Fibroblast of villous mesenchyme (primary cell): ENCODE results near the gene ANLN. TPM values are rescaled to one million over a fixed set of nuclear protein-coding genes. Genes with fewer than 3 reads are reported as not detected.
"Not testable (repeated sequence)": the region's sequence is repeated elsewhere in the genome, so short reads cannot be mapped to it uniquely, and the experiment has no call there.

Experiments used
- DNase-seq: peaks from one replicate; pipeline ENCODE4 v3.0.0-alpha.2; 2010; ENCODE audit warnings: low read depth
- H3K4me3 ChIP-seq: 2 replicates; pipeline ENCODE4 v1.5.1; 2011; ENCODE audit warnings: low read depth, mild to moderate bottlenecking, low read length
- total RNA-seq: library from RNA; depleted of rRNA; stranded (reverse); fragments of >200 nt; gene quantifications from 2 replicates; pipeline ENCODE4 v1.2.3, GENCODE V29; 2012
- TF ChIP-seq, protein P1 (sequence below): IDR thresholded peaks from 2 replicates; pipeline ENCODE4 v1.5.1; 2012; ENCODE audit warnings: low read depth, mild to moderate bottlenecking, low read length; ENCODE audit not compliant: insufficient read depth

ANLN gene
- total RNA-seq, 1 donor, result 119 TPM

GRCh38 chr7:36379831-36380504 is 9.7 kb upstream of the ANLN start:
- no peak overlapping the region for H3K4me3 ChIP-seq
- no peak for DNase-seq
- TF ChIP-seq, protein P1, sequence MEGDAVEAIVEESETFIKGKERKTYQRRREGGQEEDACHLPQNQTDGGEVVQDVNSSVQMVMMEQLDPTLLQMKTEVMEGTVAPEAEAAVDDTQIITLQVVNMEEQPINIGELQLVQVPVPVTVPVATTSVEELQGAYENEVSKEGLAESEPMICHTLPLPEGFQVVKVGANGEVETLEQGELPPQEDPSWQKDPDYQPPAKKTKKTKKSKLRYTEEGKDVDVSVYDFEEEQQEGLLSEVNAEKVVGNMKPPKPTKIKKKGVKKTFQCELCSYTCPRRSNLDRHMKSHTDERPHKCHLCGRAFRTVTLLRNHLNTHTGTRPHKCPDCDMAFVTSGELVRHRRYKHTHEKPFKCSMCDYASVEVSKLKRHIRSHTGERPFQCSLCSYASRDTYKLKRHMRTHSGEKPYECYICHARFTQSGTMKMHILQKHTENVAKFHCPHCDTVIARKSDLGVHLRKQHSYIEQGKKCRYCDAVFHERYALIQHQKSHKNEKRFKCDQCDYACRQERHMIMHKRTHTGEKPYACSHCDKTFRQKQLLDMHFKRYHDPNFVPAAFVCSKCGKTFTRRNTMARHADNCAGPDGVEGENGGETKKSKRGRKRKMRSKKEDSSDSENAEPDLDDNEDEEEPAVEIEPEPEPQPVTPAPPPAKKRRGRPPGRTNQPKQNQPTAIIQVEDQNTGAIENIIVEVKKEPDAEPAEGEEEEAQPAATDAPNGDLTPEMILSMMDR, result no peak

DNA sequence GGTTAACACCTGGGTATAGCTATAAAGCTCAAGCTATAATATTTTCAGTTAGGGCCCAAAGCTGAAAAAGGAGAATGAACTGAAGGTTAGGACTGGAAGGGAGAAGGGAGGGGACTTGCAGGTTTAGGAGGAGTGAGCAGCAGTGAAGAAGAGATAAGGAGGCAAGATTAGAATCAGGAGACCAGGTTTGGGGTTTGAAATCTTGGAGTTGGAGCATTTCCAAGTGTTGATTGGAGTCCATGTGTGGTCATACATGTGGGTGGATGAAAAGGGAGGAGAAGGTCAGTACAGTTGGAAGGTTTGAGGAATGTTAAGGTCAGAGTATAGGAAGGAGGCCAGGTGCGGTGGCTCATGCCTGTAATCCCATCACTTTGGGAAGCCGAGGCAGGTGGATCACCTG is 8.6 kb upstream of the ANLN start:
- no peak for DNase-seq
- TF ChIP-seq, protein P1, result no peak
- H3K4me3 ChIP-seq, result no peak overlapping the region

DNA sequence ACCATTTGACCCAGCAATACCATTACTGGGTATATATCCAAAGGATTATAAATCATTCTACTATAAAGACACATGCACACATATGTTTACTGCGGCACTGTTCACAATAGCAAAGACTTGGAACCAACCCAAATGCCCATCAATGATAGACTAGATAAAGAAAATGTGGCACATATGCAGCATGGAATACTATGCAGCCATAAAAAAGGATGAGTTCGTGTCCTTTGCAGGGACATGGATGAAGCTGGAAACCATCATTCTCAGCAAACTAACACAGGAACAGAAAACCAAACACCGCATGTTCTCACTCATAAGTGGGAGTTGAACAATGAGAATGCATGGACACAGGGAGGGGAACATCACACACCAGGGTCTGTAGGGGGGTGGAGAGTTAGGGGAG is 6.4 kb upstream of the ANLN start:
- DNase-seq, result not testable (repeated sequence)

GRCh38 chr7:36385646-36386045 is 4.0 kb upstream of the ANLN start:
- not testable (repeated sequence) for H3K4me3 ChIP-seq, DNase-seq

More for the DNA sequence above, 6.4 kb upstream of the ANLN start:
- H3K4me3 ChIP-seq, result not testable (repeated sequence)

DNA sequence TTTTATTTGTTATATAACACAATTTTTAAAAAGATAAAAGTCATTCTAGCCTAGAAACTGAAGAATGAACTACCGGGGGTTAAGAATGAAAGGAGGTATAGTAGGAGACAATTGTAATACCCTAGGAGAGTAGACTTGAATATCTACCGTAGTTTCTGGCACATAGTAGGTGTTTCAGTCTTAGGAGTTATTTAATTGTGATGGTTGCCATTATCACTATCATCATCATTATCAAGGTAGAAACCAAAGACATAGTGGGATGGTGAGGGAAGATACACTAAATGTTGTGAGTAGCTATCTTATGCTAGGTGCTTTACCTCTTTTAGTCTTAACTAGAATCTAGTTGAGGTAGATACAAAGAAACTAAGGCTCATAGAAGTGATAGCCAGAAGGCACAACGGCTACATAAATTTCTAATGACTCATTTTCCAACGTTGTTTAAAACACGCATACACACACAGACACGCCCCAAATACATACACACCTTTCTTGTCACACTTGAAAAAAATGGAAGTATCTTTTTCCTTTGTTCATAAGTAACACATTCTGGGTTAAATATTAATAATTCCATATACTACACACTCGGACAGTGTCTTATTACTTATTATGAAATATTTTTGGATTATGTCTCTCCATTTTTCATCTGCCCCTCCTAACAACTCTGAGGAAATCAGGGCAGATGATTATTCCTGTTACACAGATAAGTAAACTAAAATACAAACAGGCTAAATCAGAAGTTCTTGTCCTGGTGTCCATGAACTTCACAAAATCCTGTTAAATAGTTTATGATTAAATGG is 2.0 kb upstream of the ANLN start:
- TF ChIP-seq, protein P1, result no peak
- DNase-seq, result no peak

GRCh38 chr7:36388423-36388822 is 1.2 kb upstream of the ANLN start:
- no peak overlapping the region for H3K4me3 ChIP-seq
- DNase-seq, result no peak
- TF ChIP-seq, protein P1, result no peak

More for the DNA sequence above, 2.0 kb upstream of the ANLN start:
- no peak overlapping the region for H3K4me3 ChIP-seq

DNA sequence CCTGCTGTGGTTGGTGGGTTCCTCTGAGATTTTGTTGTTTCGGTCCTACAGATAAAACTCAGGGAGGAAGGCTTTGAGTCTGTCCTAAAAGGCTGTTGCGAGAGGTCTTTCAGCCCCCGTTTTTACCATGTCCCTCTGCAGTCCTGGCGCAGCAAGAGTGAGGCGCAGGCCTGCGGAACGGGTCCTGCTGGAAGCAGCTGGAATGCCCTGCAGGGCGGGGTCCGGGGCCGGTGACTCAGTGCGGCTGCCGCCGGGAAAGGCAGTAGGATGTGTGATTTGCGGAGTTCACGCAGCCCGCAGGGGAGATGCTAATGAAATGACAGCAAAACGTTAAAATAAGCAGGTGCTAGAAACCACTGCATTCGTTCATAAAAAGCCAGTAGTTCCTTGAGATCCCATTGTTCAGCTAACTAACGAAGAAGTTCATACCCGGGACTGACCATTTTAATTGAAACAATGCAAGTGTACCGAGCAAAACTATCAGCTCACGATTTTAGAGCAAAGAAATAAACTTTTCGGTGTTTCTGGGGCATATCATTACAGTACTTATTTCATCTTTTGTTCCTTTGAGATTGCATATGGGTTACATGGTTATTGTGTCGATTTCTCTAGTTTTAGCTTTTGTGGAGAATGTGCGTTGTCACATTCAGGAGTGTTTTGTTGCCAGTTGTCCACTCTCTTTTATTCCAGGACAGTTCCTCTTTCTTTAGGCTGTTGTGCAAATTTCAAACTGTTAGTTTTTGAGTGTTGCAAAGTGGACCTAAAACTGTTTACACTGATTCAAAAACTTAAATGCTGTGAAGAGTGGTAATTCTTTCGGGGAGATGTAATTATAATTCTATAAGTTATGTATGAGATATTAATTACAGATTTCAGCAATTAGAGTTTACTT is 783 bp downstream of the ANLN start:
- peak overlapping the region; percentile 77 for H3K4me3 ChIP-seq
- DNase-seq, result peak; percentile 89
- TF ChIP-seq, protein P1, result no peak
